ENCODE measurements around the gene WAC.

Gene WAC

DNA sequence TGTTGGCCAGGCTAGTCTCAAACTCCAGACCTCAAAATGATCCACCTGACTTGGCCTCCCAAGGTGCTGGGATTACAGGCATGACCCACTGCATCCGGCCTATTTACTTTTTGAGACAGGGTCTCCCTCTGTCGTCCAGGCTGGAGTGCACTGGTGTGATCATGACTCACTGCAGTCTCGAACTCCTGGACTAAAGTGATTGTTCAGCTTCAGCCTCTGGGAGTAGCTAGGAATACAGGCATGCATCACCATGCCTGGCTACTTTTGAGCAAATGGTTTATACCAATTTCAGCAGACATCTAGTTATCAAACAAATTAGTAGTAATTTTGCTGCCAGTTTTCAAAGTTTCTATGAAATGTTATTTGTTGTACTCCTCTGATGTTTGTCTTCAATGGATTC lies 2.2 kb upstream of the WAC start:
- DNase-seq (ENCODE audit: low read depth) = no peak

DNA sequence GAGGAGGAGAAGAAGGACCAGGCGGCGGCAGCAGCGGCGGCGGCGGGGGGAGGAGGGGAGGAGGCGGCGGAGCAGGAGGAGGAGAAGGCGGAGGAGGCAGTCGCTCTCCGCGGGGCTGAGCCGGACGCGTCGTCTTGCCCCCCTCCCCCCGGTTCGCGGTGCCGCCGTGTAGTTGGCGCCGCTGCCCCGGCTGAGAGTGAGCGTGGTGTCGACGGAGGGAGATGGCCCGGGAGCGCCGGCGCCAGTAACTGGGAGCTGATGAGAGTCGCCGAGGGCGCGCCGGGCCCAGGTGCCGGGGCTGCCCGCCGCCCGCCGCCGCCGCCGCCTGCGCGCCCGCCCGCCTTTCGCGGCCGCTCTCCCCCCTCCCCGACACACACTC lies 257 bp downstream of the WAC start:
- DNase-seq (ENCODE audit: low read depth) = no peak

DNA sequence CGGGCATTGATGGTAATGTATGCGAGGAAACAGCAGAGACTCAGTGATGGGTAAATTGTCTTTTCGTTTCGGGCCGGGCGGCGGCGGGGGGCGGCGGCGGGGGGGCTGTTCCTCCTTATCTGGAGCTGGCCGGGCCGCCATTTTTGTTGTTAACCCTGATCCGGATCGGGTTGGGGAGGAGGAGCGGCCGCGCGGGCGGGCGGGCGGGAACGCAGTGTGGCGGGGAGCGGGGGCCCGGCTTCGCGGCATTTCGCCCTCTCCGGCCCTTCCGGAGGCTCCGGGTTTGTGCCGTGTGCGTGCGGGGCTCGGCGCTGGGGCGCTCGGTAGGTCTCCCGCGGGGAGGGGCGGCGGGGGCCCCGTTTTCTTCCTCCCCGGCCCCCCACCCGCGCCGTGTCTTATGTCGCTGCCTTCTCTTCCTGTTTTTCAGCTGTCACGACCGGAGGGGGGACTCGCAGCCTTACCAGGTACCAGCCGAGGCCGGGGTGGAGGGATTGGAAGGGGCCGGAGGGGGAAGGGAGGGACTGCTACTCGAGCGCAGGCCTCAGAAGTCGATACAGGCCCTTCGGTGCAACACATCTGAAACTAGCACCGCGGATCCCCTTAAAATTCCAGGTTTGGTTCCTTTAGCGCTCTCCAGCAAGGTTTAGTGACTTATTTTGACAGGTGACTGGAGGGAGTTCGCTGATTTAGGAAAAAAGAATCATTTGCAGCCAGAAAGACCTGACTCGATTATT lies 820 bp downstream of the WAC start:
- DNase-seq (ENCODE audit: low read depth) = no peak

DNA sequence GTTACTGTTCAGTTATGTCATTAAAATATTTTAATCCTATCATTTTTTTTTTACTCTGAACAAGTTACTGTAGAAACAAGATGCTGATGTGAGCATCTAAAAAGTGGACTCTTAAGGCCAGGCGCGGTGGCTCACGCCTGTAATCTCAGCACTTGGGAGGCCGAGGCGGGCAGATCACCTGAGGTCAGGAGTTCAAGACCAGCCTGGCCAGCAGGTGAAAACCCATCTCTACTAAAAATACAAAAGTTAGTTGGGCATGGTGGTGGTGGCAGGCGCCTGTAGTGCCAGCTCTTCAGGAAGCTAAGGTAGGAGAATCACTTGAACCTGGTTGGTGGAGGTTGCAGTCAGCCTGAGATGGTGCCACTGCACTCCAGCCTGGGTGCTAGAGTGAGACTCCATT lies 2.9 kb downstream of the WAC start:
- no peak for DNase-seq (ENCODE audit: low read depth)

GRCh38 chr10:28538595-28538994 lies 5.7 kb downstream of the WAC start:
- no peak for DNase-seq (ENCODE audit: low read depth)

GRCh38 chr10:28540145-28540544 lies 7.2 kb downstream of the WAC start:
- no peak for DNase-seq (ENCODE audit: low read depth)

GRCh38 chr10:28541717-28542365 lies 8.9 kb downstream of the WAC start:
- DNase-seq (ENCODE audit: low read depth) = no peak

DNA sequence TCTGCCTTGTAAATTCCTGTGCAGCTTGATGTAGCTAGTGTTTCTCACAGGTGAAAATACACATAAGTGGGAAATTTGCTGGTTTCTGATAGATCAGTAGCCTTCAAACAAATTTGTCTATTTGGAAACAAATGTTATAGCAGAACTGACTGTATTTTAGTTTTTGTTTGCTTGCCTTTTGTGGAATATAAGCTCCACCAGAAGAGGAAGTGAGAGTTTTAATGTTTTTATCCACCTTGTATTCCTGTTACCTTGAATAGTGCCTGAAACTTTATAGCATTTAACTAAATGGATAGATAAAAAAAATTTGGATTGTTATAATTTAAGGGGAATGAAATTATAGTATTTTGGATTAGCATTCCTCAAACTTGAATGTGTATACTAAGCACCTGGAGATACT lies 9.8 kb downstream of the WAC start:
- DNase-seq (ENCODE audit: low read depth) = no peak

GRCh38 chr10:28544058-28544457 lies 11.1 kb downstream of the WAC start:
- DNase-seq (ENCODE audit: low read depth) = no peak

DNA sequence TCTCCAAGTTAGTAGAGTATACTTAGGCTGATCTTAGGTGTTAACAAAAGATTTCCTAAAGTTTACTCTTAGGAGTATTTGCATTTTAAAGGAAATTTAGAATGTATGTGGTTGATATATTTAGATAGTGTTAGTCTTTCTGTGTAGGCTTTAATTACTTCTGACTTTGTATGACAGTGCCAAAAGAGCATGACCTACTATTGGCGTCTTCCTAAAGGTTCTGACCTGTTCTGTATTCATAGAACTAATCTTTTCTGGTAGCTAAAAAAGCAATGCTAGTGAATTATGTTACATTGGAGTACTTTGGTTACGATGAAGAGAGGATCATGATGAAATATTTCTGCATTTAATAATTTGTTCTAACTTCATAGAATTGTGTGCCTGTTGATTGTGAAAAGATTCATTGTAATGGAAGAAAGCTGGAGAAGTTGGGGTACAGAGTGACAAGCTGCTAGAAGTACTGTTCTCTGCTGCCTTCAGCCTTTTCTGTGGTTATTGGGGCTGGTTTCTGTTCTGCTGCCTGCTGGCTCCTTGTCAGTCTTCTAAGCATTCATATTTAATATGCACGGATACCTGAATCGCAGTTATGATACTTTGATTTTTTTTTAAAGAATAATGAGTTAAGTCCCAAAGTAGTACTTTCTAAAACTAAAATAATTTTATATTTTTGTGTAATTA lies 13.2 kb downstream of the WAC start:
- no peak for DNase-seq (ENCODE audit: low read depth)

GRCh38 chr10:28548781-28549498 lies 16.0 kb downstream of the WAC start:
- DNase-seq (ENCODE audit: low read depth) = no peak

DNA sequence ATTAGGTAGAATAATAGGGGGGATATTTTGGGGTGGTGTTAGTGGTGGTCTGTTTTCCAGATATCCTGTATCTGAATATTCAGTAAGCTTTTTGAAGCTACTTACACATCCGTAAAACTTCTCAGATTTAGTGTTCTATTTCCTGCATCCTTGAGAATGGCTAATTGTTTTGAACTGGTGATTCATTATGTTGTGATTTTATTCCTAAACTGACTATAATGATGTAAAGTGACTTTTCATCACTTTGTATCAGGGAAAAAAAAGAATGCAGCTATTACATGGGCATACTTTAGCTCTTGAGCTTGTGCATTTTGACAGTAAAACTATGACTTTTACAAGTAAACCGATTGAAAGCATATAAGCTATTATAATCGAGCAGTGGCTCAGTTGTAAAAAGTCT lies 18.2 kb downstream of the WAC start:
- no peak for DNase-seq (ENCODE audit: low read depth)

- DNase-seq (ENCODE audit: low read depth) = no peak
Measured at GRCh38 chr10:28552775-28553174, 19.9 kb downstream of the WAC start.

GRCh38 chr10:28554009-28554408 lies 21.1 kb downstream of the WAC start:
- no peak for DNase-seq (ENCODE audit: low read depth)

DNA sequence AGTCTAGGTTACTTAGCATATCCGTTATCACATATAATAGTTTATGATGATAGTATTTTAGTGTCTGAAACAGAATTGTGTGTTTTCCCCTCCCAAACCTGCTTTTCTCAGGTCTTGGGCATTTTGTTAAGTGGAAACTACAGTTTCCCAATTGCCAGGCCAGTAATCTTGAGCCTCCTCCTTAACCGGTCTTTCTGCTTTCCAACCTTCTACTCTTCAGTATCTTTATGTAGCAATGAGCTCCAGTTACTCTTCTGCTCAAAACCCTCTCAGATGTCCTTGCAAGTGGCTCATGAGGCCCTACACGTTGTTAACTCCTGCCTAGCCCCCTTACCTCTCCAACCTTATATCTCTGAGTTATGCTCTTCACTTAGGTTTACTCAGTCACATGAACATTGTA lies 22.0 kb downstream of the WAC start:
- DNase-seq (ENCODE audit: low read depth) = no peak

DNA sequence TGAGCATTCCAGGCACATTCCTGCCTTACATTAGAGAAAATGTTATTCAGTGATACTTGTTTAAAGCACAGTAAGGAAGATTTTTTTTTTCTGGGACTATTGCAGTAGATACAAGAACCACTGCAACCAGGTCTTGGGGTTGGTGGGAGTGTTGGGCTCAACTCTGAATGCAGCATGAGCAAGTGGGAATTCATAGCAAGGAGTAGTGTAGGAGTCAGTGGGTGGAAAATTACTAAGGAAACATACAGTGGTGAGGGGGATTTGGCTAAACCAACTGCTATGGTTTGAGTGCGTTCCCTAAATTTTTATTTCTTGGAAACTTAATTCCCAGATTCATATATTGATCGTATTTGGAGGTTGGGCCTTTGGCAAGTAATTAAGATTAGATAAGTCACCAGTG lies 22.4 kb downstream of the WAC start:
- DNase-seq (ENCODE audit: low read depth) = no peak

- DNase-seq (ENCODE audit: low read depth) = no peak
Measured at GRCh38 chr10:28556142-28556541, 23.2 kb downstream of the WAC start.

DNA sequence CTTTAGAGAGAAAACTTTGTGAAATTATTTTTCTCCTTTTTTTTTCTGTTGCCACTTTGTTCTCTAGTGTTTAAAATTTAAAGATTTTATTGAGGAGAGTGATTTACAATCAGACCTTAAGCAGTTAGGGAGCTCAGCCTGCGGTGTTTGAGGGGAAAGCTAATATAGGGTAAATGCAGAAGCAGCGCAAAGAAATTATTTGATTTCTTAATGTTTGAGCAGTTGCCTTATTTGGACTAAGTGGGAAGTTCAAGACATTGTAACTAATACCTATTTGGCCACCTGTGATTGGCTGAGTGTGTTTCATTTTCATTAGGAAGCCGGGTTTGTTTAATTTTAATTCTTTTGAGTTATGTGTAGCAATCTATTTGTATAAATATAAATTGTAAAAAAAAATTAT lies 25.3 kb downstream of the WAC start:
- DNase-seq (ENCODE audit: low read depth) = no peak

DNA sequence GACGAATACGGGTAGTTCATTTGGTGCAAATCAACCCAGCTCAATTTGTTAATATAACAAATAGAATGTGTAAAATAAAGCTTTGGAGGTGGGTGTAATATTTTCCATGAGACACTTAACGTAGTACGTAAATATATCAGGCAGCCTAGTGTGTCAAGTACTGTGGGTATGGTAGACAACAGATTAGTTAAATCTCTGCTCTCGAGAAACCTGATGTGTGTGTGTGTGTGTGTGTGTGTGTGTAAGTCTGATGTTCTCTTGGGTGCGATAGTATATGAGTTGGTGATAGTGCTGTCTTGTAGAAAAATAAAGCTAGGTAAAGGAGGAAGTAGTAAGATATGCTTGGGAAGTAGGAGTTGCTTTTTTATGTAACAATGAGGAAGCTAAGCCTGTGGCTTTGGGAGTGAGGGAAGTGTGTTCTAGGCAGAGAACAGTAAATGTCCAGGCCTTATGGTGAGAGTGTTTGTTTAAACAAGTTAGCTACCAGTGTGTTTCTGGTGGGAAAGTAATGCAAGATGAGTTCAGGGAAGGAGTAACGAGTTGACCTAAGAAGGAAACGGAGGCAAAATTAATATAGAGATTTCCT lies 26.1 kb downstream of the WAC start:
- DNase-seq (ENCODE audit: low read depth) = no peak

DNA sequence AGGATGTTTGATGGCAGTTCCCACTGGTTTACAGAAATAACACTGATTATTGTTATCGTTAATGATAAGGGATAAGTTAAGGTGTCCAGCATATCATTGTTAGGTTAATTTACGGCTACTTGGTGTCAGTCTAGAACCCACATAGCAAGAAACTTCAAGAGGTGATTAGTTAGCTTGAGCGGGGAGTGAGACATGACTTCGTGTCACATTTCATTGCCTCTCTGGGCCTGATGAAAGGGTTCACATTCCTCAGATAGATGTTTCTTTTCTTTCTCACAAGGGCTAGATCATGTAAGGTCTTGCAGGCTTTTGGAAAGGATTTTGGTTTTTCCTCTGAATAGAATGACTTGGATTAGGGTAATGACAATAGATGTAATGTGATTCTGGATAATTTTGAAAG lies 26.7 kb downstream of the WAC start:
- DNase-seq (ENCODE audit: low read depth) = no peak

- no peak for DNase-seq (ENCODE audit: low read depth)
Measured at GRCh38 chr10:28560617-28561016, 27.7 kb downstream of the WAC start.

DNA sequence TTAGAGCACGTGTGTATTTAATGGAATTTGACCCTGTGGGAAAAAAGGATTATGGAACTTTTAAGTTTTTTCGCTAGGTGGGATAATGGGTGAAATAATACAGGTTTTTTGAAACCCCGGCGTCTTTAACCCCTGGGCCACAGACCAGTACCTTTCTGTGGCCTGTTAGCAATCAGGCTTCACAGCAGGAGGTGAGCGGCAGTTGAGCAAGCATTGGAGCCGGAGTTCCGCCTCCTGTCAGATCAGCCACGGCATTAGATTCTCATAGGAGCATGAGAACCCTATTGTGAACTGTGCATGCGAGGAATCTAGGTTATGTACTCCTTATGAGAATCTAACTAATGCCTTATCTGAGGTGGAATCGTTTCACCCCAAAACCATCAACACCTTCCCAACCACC lies 28.6 kb downstream of the WAC start:
- DNase-seq (ENCODE audit: low read depth) = no peak

DNA sequence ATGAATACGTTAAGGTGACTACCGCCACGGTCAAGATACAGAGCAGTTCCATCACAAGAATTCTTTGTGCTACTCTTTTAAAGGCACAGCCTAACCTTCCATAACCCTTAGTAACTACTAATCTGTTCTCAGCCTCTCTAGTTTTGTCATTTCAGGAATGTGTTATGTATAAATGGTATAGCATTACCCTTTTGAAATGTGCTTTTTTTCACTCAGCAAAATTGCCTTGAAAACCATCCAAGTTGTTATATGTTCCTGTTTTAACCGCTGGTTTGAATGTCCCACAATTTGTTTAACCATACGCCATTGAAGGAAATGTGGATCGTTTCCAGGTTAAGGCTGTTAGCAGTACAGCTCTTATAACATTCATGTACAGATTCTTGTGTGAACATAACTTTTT lies 32.0 kb downstream of the WAC start:
- no peak for DNase-seq (ENCODE audit: low read depth)
